SK-N-SH (cell line): Measurements from ENCODE around the gene DEFB108B. TPM values are rescaled to one million over a fixed set of nuclear protein-coding genes. Genes with fewer than 3 reads are reported as not detected.
"Not testable (repeated sequence)": the region's sequence is repeated elsewhere in the genome, so short reads cannot be mapped to it uniquely, and the experiment has no call there.

ENCODE experiments used
- CTCF ChIA-PET: fragments of 300-600, 350-600 bp; formaldehyde crosslinking; extraction: SDS; loops from one replicate; lab custom pipeline; 2021; lab: Yijun Ruan, JAX
- POLR2A ChIA-PET: fragments of 350-600 bp; sonication (Branson Sonifier 250); formaldehyde crosslinking; extraction: SDS; loops from one replicate; lab custom pipeline; 2020; ENCODE audit warnings: antibody characterized with exemption, inconsistent platforms; lab: Yijun Ruan, JAX
- DNase-seq: peaks from one replicate; pipeline ENCODE4 v3.0.0; 2012
- H2AFZ ChIP-seq: fragments of 200-600 bp; sonication (generic); 2 replicates; pipeline ENCODE4 v1.8.1; 2016; ENCODE audit warnings: antibody characterized with exemption, mild to moderate bottlenecking, low read depth
- H3F3A ChIP-seq: fragments of 200-600 bp; sonication (generic); replicated peaks from 2 replicates; pipeline ENCODE3; 2016; ENCODE audit warnings: antibody characterized with exemption, mild to moderate bottlenecking; ENCODE audit not compliant: insufficient read depth
- H3K27ac ChIP-seq, 2 experiments: fragments of 200-500 bp in 1 of 2; fragments of 200-600 bp in 1 of 2; sonication (Bioruptor generic) in 1 of 2; sonication (generic), shearing (Covaris generic) in 1 of 2; 2 replicates each; pipeline versions ENCODE4 v1.5.1 to v1.6.1; 2014 to 2016; ENCODE audit warnings: low read depth in 2 of 2, inconsistent platforms in 1 of 2, low read length in 1 of 2, mild to moderate bottlenecking in 1 of 2, mixed read lengths in 1 of 2
- H3K27me3 ChIP-seq: fragments of 200-600 bp; sonication (generic), shearing (Covaris generic); 2 replicates; pipeline ENCODE4 v1.6.1; 2016; ENCODE audit warnings: mixed run types; ENCODE audit not compliant: insufficient read depth
- H3K36me3 ChIP-seq, 2 experiments: fragments of 200-500 bp in 1 of 2; fragments of 200-600 bp in 1 of 2; sonication (Bioruptor generic) in 1 of 2; sonication (generic) in 1 of 2; replicated peaks in 1 of 2; 2 replicates each; pipeline versions ENCODE3 to v1.5.1; 2014 to 2016; ENCODE audit warnings: low read length in 1 of 2, mild to moderate bottlenecking in 1 of 2; ENCODE audit not compliant: insufficient read depth in 2 of 2, control insufficient read depth in 1 of 2
- H3K4me1 ChIP-seq, 2 experiments: fragments of 200-500 bp in 1 of 2; fragments of 200-600 bp in 1 of 2; sonication (Bioruptor generic) in 1 of 2; sonication (generic), shearing (Covaris generic) in 1 of 2; 2 replicates each; pipeline versions ENCODE4 v1.5.1 to v1.6.1; 2014 to 2016; ENCODE audit warnings: low read depth in 1 of 2, low read length in 1 of 2, mixed run types in 1 of 2; ENCODE audit not compliant: insufficient read depth in 2 of 2, control insufficient read depth in 1 of 2
- H3K4me2 ChIP-seq: fragments of 200-600 bp; sonication (generic), shearing (Covaris generic); 2 replicates; pipeline ENCODE4 v1.6.1; 2017; ENCODE audit warnings: mixed run types
- H3K4me3 ChIP-seq, 2 experiments: fragments of 200-500 bp in 1 of 2; fragments of 200-600 bp in 1 of 2; sonication (Bioruptor generic) in 1 of 2; sonication (generic), shearing (Covaris generic) in 1 of 2; 2 replicates each; pipeline versions ENCODE4 v1.5.1 to v1.8.1; 2014 to 2016; ENCODE audit warnings: low read depth in 2 of 2, inconsistent platforms in 1 of 2, low read length in 1 of 2, mild to moderate bottlenecking in 1 of 2, mixed read lengths in 1 of 2, moderate library complexity in 1 of 2
- H3K79me2 ChIP-seq: fragments of 200-600 bp; sonication (generic); 2 replicates; pipeline ENCODE4 v1.8.1; 2017; ENCODE audit warnings: mild to moderate bottlenecking; ENCODE audit not compliant: insufficient read depth
- H3K9ac ChIP-seq: fragments of 200-600 bp; sonication (generic); 2 replicates; pipeline ENCODE4 v1.6.1; 2017; ENCODE audit warnings: mixed run types
- H3K9me2 ChIP-seq: fragments of 200-600 bp; sonication (generic); 2 replicates; pipeline ENCODE4 v1.6.1; 2017; ENCODE audit warnings: mixed run types
- H3K9me3 ChIP-seq: fragments of 200-600 bp; sonication (generic); 2 replicates; pipeline ENCODE4 v1.6.1; 2017; ENCODE audit warnings: mixed run types, mild to moderate bottlenecking, moderate library complexity
- H4K20me1 ChIP-seq: fragments of 200-600 bp; sonication (generic); 2 replicates; pipeline ENCODE4 v1.6.1; 2017; ENCODE audit warnings: mild to moderate bottlenecking, mixed run types; ENCODE audit not compliant: insufficient read depth
- RAD21 ChIP-seq: IDR thresholded peaks from 2 replicates; pipeline ENCODE4 v1.6.1; 2012; ENCODE audit warnings: mild to moderate bottlenecking, low read length
- SMC3 ChIP-seq: IDR thresholded peaks from 2 replicates; pipeline ENCODE4 v1.6.1; 2012; ENCODE audit warnings: low read depth, low read length, improper control_type of control experiment
- WGBS: methylation state at CpG from one replicate; pipeline ENCODE4 v1.1.6; 2017; ENCODE audit warnings: low lambda C conversion rate; 5-methylcytosine and 5-hydroxymethylcytosine counted together
- polyA plus RNA-seq, 3 experiments: library from polyadenylated mRNA; depleted of rRNA; stranded (reverse); fragments of >200 nt; gene quantifications; 2 replicates each; pipeline ENCODE4 v1.2.3, GENCODE V29; 2012
- TF ChIP-seq, protein P1 (sequence below): fragments of 200-600 bp; sonication (generic); IDR thresholded peaks from 2 replicates; pipeline ENCODE4 v1.6.1; 2017; ENCODE audit warnings: antibody characterized with exemption, mild to moderate bottlenecking, moderate library complexity

The DEFB108B gene
- polyA plus RNA-seq, 1 of the 3 experiments (the other 2 are of a cell fraction) = not detected

DNA sequence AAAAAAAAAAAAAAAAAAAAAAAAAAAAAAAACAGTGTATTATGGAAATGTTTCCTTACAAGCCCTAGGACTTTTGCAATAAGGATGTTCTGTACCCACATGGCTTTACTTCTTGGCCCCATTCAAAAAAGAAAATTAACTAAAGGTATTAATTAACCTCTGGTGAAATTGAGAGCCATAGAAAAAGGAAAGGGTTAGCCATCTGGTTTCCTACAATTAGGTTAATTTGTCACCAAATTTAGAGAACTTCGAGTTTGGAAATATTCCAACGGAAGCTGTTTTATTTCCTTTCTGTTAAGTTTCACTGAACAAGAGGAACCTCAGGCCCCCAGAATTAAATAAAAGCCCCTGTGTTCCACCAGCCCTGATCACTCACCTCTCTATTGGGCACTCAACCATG is 22.9 kb downstream of the DEFB108B start:
- POLR2A ChIA-PET, CTCF ChIA-PET, DNase-seq, H3K27ac ChIP-seq, H3F3A ChIP-seq, H3K4me1 ChIP-seq, H3K9me2 ChIP-seq, H3K4me3 ChIP-seq, H3K27me3 ChIP-seq, H2AFZ ChIP-seq, H3K9ac ChIP-seq, H3K4me2 ChIP-seq, H3K9me3 ChIP-seq, H3K36me3 ChIP-seq, H3K79me2 ChIP-seq, H4K20me1 ChIP-seq: not testable (repeated sequence)
- WGBS = 14% methylated on average over 2 of the region's 2 CpGs

- H3K27ac ChIP-seq, H3K9me2 ChIP-seq, H3F3A ChIP-seq, H2AFZ ChIP-seq, H3K9me3 ChIP-seq, POLR2A ChIA-PET, H3K4me2 ChIP-seq, H3K27me3 ChIP-seq, H3K4me3 ChIP-seq, H3K9ac ChIP-seq, H3K36me3 ChIP-seq, H3K79me2 ChIP-seq, H4K20me1 ChIP-seq, H3K4me1 ChIP-seq, DNase-seq, CTCF ChIA-PET: not testable (repeated sequence)
- WGBS = 97% methylated on average over 3 of the region's 3 CpGs
Measured at GRCh38 chr11:71860835-71861234, 27.8 kb downstream of the DEFB108B start.

GRCh38 chr11:71863978-71864627 is 31.1 kb downstream of the DEFB108B start:
- H3K4me1 ChIP-seq, DNase-seq, H2AFZ ChIP-seq, H3K27me3 ChIP-seq, H3K79me2 ChIP-seq, H3K36me3 ChIP-seq, H3K4me2 ChIP-seq, POLR2A ChIA-PET, H3K9me2 ChIP-seq, H4K20me1 ChIP-seq, H3K4me3 ChIP-seq, H3K9me3 ChIP-seq, H3K27ac ChIP-seq, H3K9ac ChIP-seq, H3F3A ChIP-seq: not testable (repeated sequence)
- CTCF ChIA-PET = interaction anchor here (0.7 kb wide), 1 partner anchor 235 kb away, joined by 3 read pairs; no protein-coding TSS in a partner anchor
- WGBS = 55% methylated on average over 3 of the region's 3 CpGs
- TF ChIP-seq SMC3 = peak; percentile 33
- peak; percentile 42 for TF ChIP-seq RAD21
- TF ChIP-seq, protein P1, sequence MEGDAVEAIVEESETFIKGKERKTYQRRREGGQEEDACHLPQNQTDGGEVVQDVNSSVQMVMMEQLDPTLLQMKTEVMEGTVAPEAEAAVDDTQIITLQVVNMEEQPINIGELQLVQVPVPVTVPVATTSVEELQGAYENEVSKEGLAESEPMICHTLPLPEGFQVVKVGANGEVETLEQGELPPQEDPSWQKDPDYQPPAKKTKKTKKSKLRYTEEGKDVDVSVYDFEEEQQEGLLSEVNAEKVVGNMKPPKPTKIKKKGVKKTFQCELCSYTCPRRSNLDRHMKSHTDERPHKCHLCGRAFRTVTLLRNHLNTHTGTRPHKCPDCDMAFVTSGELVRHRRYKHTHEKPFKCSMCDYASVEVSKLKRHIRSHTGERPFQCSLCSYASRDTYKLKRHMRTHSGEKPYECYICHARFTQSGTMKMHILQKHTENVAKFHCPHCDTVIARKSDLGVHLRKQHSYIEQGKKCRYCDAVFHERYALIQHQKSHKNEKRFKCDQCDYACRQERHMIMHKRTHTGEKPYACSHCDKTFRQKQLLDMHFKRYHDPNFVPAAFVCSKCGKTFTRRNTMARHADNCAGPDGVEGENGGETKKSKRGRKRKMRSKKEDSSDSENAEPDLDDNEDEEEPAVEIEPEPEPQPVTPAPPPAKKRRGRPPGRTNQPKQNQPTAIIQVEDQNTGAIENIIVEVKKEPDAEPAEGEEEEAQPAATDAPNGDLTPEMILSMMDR = peak; percentile 75

DNA sequence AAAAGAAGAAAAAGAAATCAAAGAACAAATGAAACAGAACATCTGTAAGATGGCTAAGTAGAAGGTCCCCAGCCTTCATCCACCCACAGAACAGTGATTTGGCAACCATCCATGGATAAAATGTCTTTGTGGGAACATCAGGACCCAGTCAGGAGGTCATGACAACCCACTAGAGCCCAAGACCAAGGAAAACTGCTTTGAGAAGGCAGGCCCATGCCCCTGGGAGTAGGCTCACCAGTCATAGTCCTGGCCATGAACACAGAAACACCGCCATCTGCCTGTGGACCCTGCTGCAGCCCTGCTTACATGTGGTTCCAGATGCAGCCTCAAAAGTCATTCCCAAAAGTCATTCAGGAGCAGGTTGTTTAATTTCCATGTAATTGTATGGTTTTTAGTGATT is 34.2 kb downstream of the DEFB108B start:
- not testable (repeated sequence) for DNase-seq

DNA sequence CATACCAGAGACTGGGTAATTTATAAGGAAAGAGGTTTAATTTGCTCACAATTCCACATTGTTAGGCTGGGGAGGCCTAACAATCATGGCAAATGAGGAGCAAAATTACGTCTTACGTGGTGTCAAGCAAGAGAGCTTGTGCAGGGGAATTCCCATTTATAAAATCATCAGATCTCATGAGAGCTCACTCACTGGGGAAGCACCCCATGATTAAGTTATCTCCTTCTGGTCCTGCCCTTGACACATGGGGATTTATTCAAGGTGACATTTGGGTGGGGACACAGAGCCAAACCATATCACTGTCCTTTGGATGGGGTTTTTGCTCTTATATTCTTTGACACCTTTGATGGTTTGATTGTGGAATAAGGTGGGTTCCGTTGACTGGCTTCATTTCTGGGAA is 36.9 kb downstream of the DEFB108B start:
- H3K4me3 ChIP-seq, H3K4me2 ChIP-seq, DNase-seq, H3K9me3 ChIP-seq, H3F3A ChIP-seq, H3K4me1 ChIP-seq, H3K9ac ChIP-seq, H3K79me2 ChIP-seq, CTCF ChIA-PET, H4K20me1 ChIP-seq, H2AFZ ChIP-seq, H3K9me2 ChIP-seq, H3K36me3 ChIP-seq, POLR2A ChIA-PET, H3K27ac ChIP-seq, H3K27me3 ChIP-seq: not testable (repeated sequence)
- 95% methylated on average over 3 of the region's 3 CpGs for WGBS

More for the DNA sequence above, 34.2 kb downstream of the DEFB108B start:
- H3K4me1 ChIP-seq, H4K20me1 ChIP-seq, H3K27me3 ChIP-seq, H3K9me2 ChIP-seq, H3F3A ChIP-seq, H3K9ac ChIP-seq, H3K36me3 ChIP-seq, H3K4me3 ChIP-seq, H3K4me2 ChIP-seq, H3K9me3 ChIP-seq, H3K79me2 ChIP-seq, H2AFZ ChIP-seq, POLR2A ChIA-PET, H3K27ac ChIP-seq: not testable (repeated sequence)
- 83% methylated on average over 1 of the region's 1 CpG for WGBS
- CTCF ChIA-PET = interaction anchor here (0.6 kb wide), 1 partner anchor 945 kb away, joined by 3 read pairs; no protein-coding TSS in a partner anchor

- H3K36me3 ChIP-seq, POLR2A ChIA-PET, H3K9ac ChIP-seq, CTCF ChIA-PET, H3K9me3 ChIP-seq, H3K9me2 ChIP-seq, H3K4me3 ChIP-seq, H3K79me2 ChIP-seq, H3F3A ChIP-seq, H3K4me1 ChIP-seq, H2AFZ ChIP-seq, H3K27me3 ChIP-seq, DNase-seq, H3K4me2 ChIP-seq, H3K27ac ChIP-seq, H4K20me1 ChIP-seq: not testable (repeated sequence)
Measured at GRCh38 chr11:71870661-71871060, 37.7 kb downstream of the DEFB108B start.
